Esophagus squamous epithelium (tissue), 4 donors: Measurements from ENCODE around the gene PROB1.

Source experiments
- POLR2A ChIP-seq, 4 donors: fragments of 450-650 bp; IDR thresholded peaks; one replicate each; pipeline ENCODE4 v1.6.1; 2017; ENCODE audit warnings: antibody characterized with exemption in 4 of 4, mild to moderate bottlenecking in 4 of 4, moderate library complexity in 3 of 4
- TF ChIP-seq, protein P1 (sequence below), 6 experiments: fragments of 450-650 bp in 4 of 6; fragments of 200-600 bp in 2 of 6; sonication (generic) in 2 of 6; IDR thresholded peaks; one replicate each; pipeline ENCODE4 v1.5.1; 2016 to 2019; ENCODE audit warnings: antibody characterized with exemption in 6 of 6, mild to moderate bottlenecking in 4 of 6, moderate library complexity in 4 of 6

DNA sequence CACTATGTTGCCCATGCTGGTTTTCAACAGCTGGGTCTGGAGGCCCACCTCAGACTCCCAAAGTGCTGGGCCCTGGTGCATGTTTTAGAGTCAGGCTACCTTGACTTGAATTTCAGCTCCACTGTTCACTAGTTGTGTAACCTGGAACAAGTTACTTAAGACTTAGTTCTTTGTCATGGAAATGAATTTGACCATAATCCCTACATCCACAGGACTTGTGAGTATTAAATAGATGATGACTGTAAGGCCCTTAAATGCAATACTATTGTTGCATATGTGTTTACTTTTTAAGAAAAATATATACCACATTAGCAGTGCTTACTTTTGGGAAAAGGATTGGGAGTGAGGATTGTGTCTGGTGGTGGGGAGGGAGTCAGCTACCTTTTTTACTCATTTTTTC, 36.8 kb downstream of the PROB1 start:
- TF ChIP-seq, protein P1, sequence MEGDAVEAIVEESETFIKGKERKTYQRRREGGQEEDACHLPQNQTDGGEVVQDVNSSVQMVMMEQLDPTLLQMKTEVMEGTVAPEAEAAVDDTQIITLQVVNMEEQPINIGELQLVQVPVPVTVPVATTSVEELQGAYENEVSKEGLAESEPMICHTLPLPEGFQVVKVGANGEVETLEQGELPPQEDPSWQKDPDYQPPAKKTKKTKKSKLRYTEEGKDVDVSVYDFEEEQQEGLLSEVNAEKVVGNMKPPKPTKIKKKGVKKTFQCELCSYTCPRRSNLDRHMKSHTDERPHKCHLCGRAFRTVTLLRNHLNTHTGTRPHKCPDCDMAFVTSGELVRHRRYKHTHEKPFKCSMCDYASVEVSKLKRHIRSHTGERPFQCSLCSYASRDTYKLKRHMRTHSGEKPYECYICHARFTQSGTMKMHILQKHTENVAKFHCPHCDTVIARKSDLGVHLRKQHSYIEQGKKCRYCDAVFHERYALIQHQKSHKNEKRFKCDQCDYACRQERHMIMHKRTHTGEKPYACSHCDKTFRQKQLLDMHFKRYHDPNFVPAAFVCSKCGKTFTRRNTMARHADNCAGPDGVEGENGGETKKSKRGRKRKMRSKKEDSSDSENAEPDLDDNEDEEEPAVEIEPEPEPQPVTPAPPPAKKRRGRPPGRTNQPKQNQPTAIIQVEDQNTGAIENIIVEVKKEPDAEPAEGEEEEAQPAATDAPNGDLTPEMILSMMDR (IDR thresholded peaks at IDR 0.05): no peak
- no peak for TF ChIP-seq POLR2A (IDR thresholded peaks at IDR 0.05)
